Keratinocyte (primary cell): ENCODE data around the gene GRWD1. TPM values are rescaled to one million over a fixed set of nuclear protein-coding genes. Genes with fewer than 3 reads are reported as not detected.

Experiments
- DNase-seq: peaks from one replicate; pipeline ENCODE4 v3.0.0-alpha.2; 2011; ENCODE audit warnings: low read depth, missing footprints, low spot score
- FAIRE-seq: peaks from 2 replicates; lab custom pipeline; 2011; peaks lifted over from hg19 to GRCh38; lab: Jason Lieb, UNC
- H2AFZ ChIP-seq: 2 replicates; pipeline ENCODE4 v1.6.0; 2012; ENCODE audit warnings: low read length, control low read depth, inconsistent platforms; ENCODE audit not compliant: control insufficient read depth
- H3K27ac ChIP-seq: 2 replicates; pipeline ENCODE4 v1.5.1; 2011; ENCODE audit warnings: low read length; ENCODE audit not compliant: control insufficient read depth, insufficient read depth
- H3K27me3 ChIP-seq: 3 replicates; pipeline ENCODE4 v1.6.0; 2011; ENCODE audit warnings: low read length; ENCODE audit not compliant: control insufficient read depth, insufficient read depth; ENCODE audit errors: extremely low read depth
- H3K36me3 ChIP-seq, 2 experiments: 2 replicates in 1 of 2; 3 replicates in 1 of 2; pipeline ENCODE4 v1.5.1; 2011; ENCODE audit warnings: low read length in 2 of 2, mild to moderate bottlenecking in 1 of 2; ENCODE audit not compliant: control insufficient read depth in 2 of 2, insufficient read depth in 2 of 2; ENCODE audit errors: extremely low read depth in 1 of 2
- H3K4me1 ChIP-seq: 3 replicates; pipeline ENCODE4 v1.5.1; 2011; ENCODE audit warnings: low read length; ENCODE audit not compliant: control insufficient read depth, insufficient read depth; ENCODE audit errors: extremely low read depth
- H3K4me2 ChIP-seq: 3 replicates; pipeline ENCODE4 v1.6.0; 2011; ENCODE audit warnings: low read depth, low read length; ENCODE audit not compliant: control insufficient read depth, insufficient read depth; ENCODE audit errors: extremely low read depth
- H3K4me3 ChIP-seq, 3 experiments: fragments of 200-600 bp in 1 of 3; sonication (generic) in 1 of 3; 2 replicates in 2 of 3; 3 replicates in 1 of 3; pipeline ENCODE4 v1.5.1; 2011 to 2016; ENCODE audit warnings: low read length in 3 of 3, mild to moderate bottlenecking in 3 of 3, control low read depth in 2 of 3, inconsistent platforms in 1 of 3, low read depth in 1 of 3, mixed read lengths in 1 of 3, mixed run types in 1 of 3, moderate library complexity in 1 of 3; ENCODE audit not compliant: control insufficient read depth in 2 of 3, insufficient read depth in 2 of 3; ENCODE audit errors: extremely low read depth in 1 of 3
- H3K79me2 ChIP-seq: 2 replicates; pipeline ENCODE4 v1.6.0; 2012; ENCODE audit warnings: low read length; ENCODE audit not compliant: control insufficient read depth, insufficient read depth
- H3K9ac ChIP-seq: 3 replicates; pipeline ENCODE4 v1.6.0; 2011; ENCODE audit warnings: low read length; ENCODE audit not compliant: control insufficient read depth, insufficient read depth; ENCODE audit errors: extremely low read depth
- H3K9me1 ChIP-seq: 3 replicates; pipeline ENCODE4 v1.6.0; 2011; ENCODE audit warnings: low read length; ENCODE audit not compliant: control insufficient read depth, insufficient read depth; ENCODE audit errors: extremely low read depth
- H3K9me3 ChIP-seq: 2 replicates; pipeline ENCODE4 v1.5.1; 2012; ENCODE audit warnings: low read depth, low read length; ENCODE audit not compliant: control insufficient read depth
- H4K20me1 ChIP-seq: 3 replicates; pipeline ENCODE4 v1.6.0; 2011; ENCODE audit warnings: low read length; ENCODE audit not compliant: control insufficient read depth, insufficient read depth; ENCODE audit errors: extremely low read depth
- CTCF ChIP-seq, 3 experiments: IDR thresholded peaks in 1 of 3; conservative IDR thresholded peaks in 1 of 3; optimal IDR thresholded peaks in 1 of 3; 2 replicates in 2 of 3; 3 replicates in 1 of 3; pipeline versions ENCODE3 to v1.5.1; 2011; ENCODE audit warnings: low read length in 3 of 3, mild to moderate bottlenecking in 3 of 3, moderate library complexity in 2 of 3, control low read depth in 1 of 3, inconsistent platforms in 1 of 3; ENCODE audit not compliant: insufficient read depth in 2 of 3; ENCODE audit errors: extremely low read depth in 1 of 3
- EZH2 ChIP-seq: IDR thresholded peaks from one replicate; pipeline ENCODE4 v1.6.1; 2012; ENCODE audit warnings: inconsistent platforms, mild to moderate bottlenecking, low read length, moderate library complexity
- dilution Hi-C: fragments of 300-500 bp; cut with MboI; formaldehyde crosslinking; loops from one replicate; pipeline ENCODE4 v1.7.0; 2020; ENCODE audit warnings: low sequenced_read_pairs; ENCODE audit not compliant: extremely low pct_ligation_motif_present
- polyA plus RNA-seq, 5 experiments: library from polyadenylated mRNA; depleted of rRNA in 3 of 5; stranded (reverse) in 3 of 5; stranded (forward) in 1 of 5; unstranded in 1 of 5; fragments of >200 nt; gene quantifications; 1 replicate in 1 of 5; 2 replicates in 3 of 5; 3 replicates in 1 of 5; pipeline versions ENCODE4 v1.2.1 to v1.2.3, GENCODE V29; 2011 to 2012; ENCODE audit warnings: missing spikeins in 2 of 5, low read depth in 1 of 5, low replicate concordance in 1 of 5

Gene GRWD1
- polyA plus RNA-seq, 1 donor (not counting 4 experiments of a cell fraction or from before 2014, with no cell fraction given), result 26.1 TPM

- Histone ChIP-seq H3K9me3 (no peaks in the 10 kb centered on the region), H2AFZ (no peak overlapping the region), H3K4me2 (no peak overlapping the region), H3K36me3 (no peaks in the 10 kb centered on the region), H3K9me1 (peaks cover 2% of the 10 kb centered on the region), H3K27ac (no peak overlapping the region), H3K79me2 (no peaks in the 10 kb centered on the region), H3K27me3 (no peaks in the 10 kb centered on the region), H3K4me1 (peaks cover 34% of the 10 kb centered on the region), H3K9ac (no peak overlapping the region), H3K4me3 (no peak overlapping the region), H4K20me1 (no peaks in the 10 kb centered on the region)
- dilution Hi-C loops, result no loop called here
- no peak for DNase-seq
- no peak for FAIRE-seq
- TF ChIP-seq CTCF (optimal IDR thresholded peaks at IDR 0.05 in 1 of 3, IDR thresholded peaks at IDR 0.05 in 1 of 3, conservative IDR thresholded peaks at IDR 0.05 in 1 of 3; ENCODE audit: extremely low read depth in 1 of 3, insufficient read depth in 2 of 3, low read length in 3 of 3) (no peak), EZH2 (no peak)
Measured at GRCh38 chr19:48490981-48491792, 45.4 kb downstream of the GRWD1 start.

- Histone ChIP-seq H3K36me3 (no peaks in the 10 kb centered on the region), H3K27ac (no peak overlapping the region), H3K9me1 (peaks cover 2% of the 10 kb centered on the region), H3K4me2 (no peak overlapping the region), H4K20me1 (no peaks in the 10 kb centered on the region), H2AFZ (no peak overlapping the region), H3K79me2 (no peaks in the 10 kb centered on the region), H3K9ac (no peak overlapping the region), H3K4me1 (peaks cover 30% of the 10 kb centered on the region), H3K9me3 (no peaks in the 10 kb centered on the region), H3K4me3 (no peak overlapping the region), H3K27me3 (no peaks in the 10 kb centered on the region)
- no peak for DNase-seq
- dilution Hi-C loops, result no loop called here
- no peak for TF ChIP-seq EZH2
- TF ChIP-seq CTCF (optimal IDR thresholded peaks at IDR 0.05 in 1 of 3, IDR thresholded peaks at IDR 0.05 in 1 of 3, conservative IDR thresholded peaks at IDR 0.05 in 1 of 3; ENCODE audit: extremely low read depth in 1 of 3, insufficient read depth in 2 of 3, low read length in 3 of 3), result no peak
- no peak for FAIRE-seq
Measured at GRCh38 chr19:48491793-48492123, 46.0 kb downstream of the GRWD1 start.
